ENCODE measurements around the gene CTNNA1.
"Not testable (repeated sequence)": the region's sequence is repeated elsewhere in the genome, so short reads cannot be mapped to it uniquely, and the experiment has no call there.

CTNNA1 gene

GRCh38 chr5:138905541-138905940 lies 152.3 kb downstream of the CTNNA1 start:
- FAIRE-seq, result no peak

GRCh38 chr5:138909734-138910133 lies 156.5 kb downstream of the CTNNA1 start:
- FAIRE-seq, result no peak

GRCh38 chr5:138910546-138911185 lies 157.4 kb downstream of the CTNNA1 start:
- no peak for FAIRE-seq

- no peak for FAIRE-seq
These were observed 158.2 kb downstream of the CTNNA1 start for GRCh38 chr5:138911441-138911840.

GRCh38 chr5:138912093-138912492 lies 158.9 kb downstream of the CTNNA1 start:
- FAIRE-seq, result no peak

- FAIRE-seq, result no peak
These were observed 160.5 kb downstream of the CTNNA1 start for GRCh38 chr5:138913773-138914172.

GRCh38 chr5:138914338-138914737 lies 161.1 kb downstream of the CTNNA1 start:
- FAIRE-seq, result no peak

- no peak for FAIRE-seq
These were observed 165.5 kb downstream of the CTNNA1 start for GRCh38 chr5:138918686-138919085.

- FAIRE-seq, result no peak
These were observed 167.0 kb downstream of the CTNNA1 start for GRCh38 chr5:138920181-138920580.

- FAIRE-seq, result not testable (repeated sequence)
These were observed 168.1 kb downstream of the CTNNA1 start for GRCh38 chr5:138921362-138921761.

GRCh38 chr5:138922494-138922893 lies 169.3 kb downstream of the CTNNA1 start:
- no peak for FAIRE-seq

GRCh38 chr5:138925090-138925635 lies 171.9 kb downstream of the CTNNA1 start:
- FAIRE-seq, result no peak

- no peak for FAIRE-seq
These were observed 173.0 kb downstream of the CTNNA1 start for GRCh38 chr5:138926257-138926656.

GRCh38 chr5:138926688-138927448 lies 173.6 kb downstream of the CTNNA1 start:
- FAIRE-seq, result no peak

- FAIRE-seq, result no peak
These were observed 174.3 kb downstream of the CTNNA1 start for GRCh38 chr5:138927544-138927943.

- FAIRE-seq, result no peak
These were observed 174.8 kb downstream of the CTNNA1 start for GRCh38 chr5:138927979-138928378.

- no peak for FAIRE-seq
These were observed 176.3 kb downstream of the CTNNA1 start for GRCh38 chr5:138929571-138929955.

- no peak for FAIRE-seq
These were observed 177.3 kb downstream of the CTNNA1 start for GRCh38 chr5:138930371-138931097.

GRCh38 chr5:138932171-138932810 lies 179.1 kb downstream of the CTNNA1 start:
- no peak for FAIRE-seq

- no peak for FAIRE-seq
These were observed 180.5 kb downstream of the CTNNA1 start for GRCh38 chr5:138933522-138934290.

GRCh38 chr5:138934971-138935370 lies 181.7 kb downstream of the CTNNA1 start:
- FAIRE-seq, result no peak

GRCh38 chr5:138935466-138935865 lies 182.2 kb downstream of the CTNNA1 start:
- FAIRE-seq, result no peak

Measured in A204.1 (cell line).